Renal pelvis (tissue), 4 donors: ENCODE data around the gene NOTCH4. TPM values are rescaled to one million over a fixed set of nuclear protein-coding genes. Genes with fewer than 3 reads are reported as not detected.
A peak's percentile ranks its signal among the peaks of the same experiment; 100 is the strongest.
"Not testable (repeated sequence)": the region's sequence is repeated elsewhere in the genome, so short reads cannot be mapped to it uniquely, and the experiment has no call there.

Experiments
- DNase-seq: peaks from one replicate; pipeline ENCODE4 v3.0.0-alpha.2; 2013
- polyA plus RNA-seq, 3 donors: library from polyadenylated mRNA; unstranded; fragments of 120-200 nt; gene quantifications; one replicate each; pipeline ENCODE4 v1.2.1, GENCODE V29; 2013; ENCODE audit not compliant: insufficient read length in 3 of 3

Gene NOTCH4
- polyA plus RNA-seq, 3 donors: 17.4 to 30.0 (median 24.5) TPM

DNA sequence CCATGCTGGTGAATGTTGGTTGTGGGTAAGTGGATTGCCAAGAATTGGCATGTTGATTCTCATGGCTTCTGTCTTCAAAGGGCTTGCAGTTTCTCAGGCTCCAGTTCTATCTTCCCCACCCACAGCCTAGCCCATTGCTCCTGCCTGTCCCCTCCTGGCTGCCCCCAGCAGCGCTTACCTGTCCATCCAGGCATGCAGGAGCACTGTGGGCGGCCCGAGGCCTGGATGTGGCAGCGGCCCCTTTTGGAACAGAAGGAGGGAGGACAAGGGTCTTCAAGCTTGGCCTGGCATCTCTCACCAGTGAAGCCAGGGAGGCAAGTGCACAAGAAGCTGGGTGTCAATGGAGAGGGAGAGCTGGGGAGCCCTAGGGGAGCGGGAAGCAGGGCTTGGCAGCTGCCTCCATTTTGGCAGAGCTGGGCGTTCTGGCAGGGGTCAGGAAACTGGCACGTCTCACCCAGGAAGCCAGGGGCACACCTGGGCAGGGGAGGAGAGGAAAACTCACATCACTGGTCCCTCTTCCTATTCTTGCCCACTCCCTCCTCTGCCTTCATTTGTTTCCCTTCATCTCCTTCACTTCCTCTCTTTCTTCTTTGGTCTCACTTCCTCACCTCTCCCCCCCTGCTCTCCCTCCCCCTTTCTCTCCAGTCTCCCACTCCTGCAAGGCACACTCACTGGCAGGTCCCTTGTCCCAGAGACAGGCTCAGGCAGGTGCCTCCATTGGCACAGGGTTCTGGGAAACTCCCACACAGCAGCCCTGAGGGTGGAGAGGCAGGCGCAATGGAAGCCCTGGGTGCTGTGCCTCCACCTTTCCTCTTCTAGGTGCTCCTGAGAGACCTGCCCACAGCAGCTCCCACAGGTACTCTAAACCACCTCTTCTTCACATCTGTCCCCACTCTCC, 1.3 kb downstream of the NOTCH4 start:
- no peak for DNase-seq

- no peak for DNase-seq
These were observed 3.8 kb downstream of the NOTCH4 start for GRCh38 chr6:32220021-32220420.

GRCh38 chr6:32218167-32218566, 5.7 kb downstream of the NOTCH4 start:
- DNase-seq: no peak

DNA sequence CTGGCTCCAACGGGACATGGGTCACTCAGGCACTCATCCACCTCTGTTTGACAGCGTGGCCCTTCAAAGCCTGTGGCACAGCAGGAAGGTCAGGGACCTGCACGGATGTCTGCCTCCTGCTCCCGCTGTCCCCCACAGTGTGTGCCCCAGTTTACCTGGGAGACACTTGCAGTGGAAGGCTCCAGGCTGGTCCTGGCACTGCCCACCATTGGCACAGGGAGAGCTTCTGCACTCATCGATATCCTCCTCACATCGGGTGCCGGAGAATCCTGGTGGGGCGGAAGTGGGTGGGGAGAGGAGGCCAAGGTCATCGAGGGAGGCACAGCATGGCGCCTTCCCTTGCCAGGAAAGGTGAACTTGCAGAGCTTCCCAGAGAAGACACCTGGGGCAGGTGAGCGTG, 6.9 kb downstream of the NOTCH4 start:
- DNase-seq: no peak

DNA sequence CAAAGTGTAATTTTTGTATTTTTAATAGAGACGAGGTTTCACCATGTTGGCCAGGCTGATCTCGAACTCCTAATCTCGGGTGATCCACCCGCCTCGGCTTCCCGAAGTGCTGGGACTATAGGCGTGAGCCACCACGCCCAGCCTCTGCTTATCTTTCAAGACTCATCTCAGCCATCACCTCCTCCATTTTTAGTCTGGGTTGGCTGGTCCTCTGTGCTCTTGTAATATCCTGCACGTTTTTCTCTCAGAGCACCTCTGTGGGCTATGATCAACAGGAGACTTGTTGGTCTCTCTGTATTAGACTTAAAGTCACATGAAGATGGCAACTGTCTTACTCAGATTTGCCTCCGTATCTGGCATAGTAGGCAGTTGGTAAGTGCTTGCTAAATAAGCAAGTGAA, 7.6 kb downstream of the NOTCH4 start:
- no peak for DNase-seq

- no peak for DNase-seq
These were observed 8.2 kb downstream of the NOTCH4 start for GRCh38 chr6:32215617-32216016.

- DNase-seq: no peak
These were observed 9.7 kb downstream of the NOTCH4 start for GRCh38 chr6:32214126-32214525.

DNA sequence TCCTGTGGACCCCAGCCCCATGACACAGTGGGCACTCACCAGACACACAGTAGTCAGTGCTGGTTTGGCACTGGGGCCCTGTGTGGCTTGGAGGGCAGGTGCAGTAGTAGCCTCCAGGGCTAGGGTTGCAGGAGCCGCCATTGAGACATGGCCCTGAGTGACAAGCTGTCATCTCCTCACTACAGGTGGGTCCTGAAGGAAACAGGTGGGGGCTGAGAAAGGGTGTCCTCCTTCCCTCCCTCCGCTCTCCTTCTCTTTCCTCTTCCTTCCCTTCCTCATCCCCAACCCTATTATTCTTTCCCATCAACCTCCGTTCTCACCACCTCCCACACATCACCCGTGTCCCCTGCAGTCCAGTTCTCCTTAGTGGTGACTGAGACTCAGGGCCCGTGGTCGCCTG, 10.2 kb downstream of the NOTCH4 start:
- no peak for DNase-seq

DNA sequence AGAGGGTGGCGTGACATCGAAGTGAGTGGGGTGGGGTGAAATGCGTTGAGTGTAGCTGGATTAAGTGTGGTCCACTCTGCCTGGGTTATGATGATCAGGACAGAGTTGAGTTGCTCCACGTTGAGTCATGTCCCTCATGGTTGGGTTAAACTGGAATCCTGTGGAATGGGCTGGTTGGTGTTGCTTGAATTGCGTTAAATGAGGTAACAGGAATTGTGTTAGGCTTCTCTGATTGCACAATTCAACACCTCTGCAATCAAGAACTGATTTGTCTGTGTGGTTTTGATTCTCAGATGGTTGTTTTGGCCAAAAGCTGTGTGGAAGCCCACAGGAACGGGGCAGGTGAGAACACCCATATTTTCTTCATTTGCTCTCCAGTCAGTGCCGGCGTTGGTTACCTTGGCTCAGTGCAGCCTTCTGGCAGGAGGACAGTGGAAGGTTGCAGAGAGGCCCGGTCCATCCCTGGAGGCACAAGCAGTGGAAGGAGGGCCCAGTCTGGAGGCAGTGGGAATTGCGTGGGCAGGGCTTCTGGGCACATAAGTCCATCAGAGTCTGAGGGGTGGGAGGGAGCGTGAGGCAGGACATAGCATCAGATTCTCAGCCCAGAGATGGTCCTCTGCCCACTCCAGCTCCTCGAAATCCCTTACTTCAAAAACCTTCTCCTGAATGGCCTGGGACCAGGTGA, 11.6 kb downstream of the NOTCH4 start:
- no peak for DNase-seq

DNA sequence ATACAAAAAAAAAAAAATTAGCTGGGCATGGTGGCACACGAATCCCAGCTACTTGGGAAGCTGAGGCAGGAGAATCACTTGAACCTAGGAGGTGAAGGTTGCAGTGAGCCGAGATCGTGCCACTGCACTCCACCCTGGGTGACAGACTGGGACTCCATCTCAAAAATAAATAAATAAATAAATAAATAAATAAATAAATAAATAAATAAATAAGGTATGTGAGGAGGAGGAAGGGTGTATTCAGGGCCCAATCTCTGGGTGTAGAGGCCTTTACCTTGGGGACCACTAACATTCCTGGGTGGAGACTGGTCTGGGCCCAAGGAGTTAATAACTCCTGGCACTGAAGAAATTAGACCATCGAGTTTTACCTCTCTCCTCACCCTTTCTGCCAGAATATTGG, 12.4 kb downstream of the NOTCH4 start:
- not testable (repeated sequence) for DNase-seq

DNA sequence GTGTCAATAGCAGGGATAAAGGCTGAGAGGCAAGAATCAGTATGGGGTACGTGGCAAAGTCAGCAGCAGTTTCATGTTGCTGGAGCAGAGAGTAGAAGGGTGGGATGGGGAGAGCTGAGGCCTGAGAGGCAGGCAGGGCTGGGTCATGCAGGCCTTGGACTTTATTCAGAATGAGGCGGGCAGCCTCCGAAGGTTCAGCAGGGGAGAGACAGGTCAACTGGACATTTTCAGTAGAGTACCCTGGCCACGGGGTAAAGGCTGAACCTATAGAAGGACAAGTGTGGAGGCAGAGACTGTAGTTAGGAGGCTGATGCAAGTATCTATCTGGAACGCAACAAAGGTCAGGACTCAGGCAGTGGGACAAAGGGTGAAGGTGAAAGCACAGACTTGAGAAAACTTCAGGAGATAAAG, 13.7 kb downstream of the NOTCH4 start:
- DNase-seq: no peak

DNA sequence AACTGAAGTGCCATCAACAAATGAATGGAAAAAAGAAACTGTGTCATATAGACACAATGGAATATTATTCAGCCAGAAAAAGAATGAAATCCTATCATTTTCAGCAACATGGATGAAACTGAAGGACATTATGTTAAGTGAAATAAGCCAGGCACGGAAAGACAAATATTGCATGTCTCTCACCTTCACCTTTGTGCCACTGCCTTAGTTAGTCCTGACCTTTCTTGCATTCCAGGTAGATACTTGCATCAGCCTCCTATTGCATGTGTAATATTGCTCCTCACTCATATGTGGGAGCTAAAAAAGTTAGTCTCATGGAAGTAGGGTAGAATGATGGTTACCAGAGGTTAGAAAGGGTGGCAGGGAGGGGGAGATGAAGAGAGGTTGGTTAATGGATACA, 14.9 kb downstream of the NOTCH4 start:
- DNase-seq: no peak

DNA sequence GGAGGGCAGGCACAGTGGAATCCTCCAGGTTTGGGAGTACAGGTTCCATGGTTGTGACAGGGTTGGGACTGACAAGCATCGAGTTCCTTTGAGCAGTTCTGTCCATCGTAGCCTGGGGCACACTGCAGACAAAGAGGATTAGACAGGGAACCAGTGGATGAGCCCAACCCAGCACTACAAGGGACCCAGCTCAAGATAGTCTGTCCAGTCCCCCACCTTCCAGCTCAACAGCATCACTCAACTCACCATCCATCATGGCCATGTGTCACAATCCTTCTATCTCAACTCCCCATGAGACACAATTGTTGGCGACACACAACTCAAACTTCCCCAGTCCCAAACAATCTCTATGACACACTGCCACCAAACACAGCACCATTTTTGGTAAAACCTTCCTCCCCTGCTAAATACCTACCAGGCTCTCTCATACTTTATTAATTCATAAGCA, 19.6 kb downstream of the NOTCH4 start:
- no peak for DNase-seq

DNA sequence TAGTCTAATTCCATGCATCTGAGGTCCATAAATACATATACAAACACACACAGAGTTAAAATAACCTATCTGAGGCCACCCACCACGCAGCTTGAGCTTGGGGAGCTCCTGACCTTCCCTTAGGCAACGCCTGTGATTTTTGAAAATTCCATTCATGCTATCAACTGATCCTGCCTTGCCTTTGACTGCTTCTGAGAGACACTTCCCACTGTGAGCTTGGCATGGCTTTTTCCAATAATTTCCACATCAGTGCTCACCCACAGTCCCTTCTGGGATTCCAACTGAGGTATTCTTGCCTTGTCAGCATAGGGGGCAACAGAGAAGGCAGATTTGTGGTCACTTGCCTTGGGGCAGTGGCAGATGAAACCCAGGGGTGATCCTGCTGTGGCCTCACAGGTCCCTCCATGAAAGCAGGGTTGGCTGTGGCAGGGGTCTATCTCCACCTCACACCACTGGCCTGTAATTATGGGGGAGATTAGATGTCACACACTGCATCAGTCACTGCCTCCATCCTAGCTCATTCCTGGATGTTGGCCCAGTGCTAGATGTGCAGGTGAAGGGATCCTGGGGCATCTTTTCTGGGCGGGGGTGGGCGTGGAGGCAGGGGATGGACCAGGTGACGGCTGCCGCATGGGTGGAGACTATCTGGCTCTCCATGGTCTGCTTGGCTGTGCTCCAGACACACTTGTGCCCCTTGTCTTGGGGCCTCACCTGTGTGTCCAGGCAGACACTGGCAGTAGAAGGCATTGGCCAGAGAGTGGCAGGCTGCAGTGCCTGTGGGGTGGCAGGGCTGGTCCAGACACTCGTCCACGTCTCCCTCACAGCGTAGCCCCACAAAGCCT, 20.2 kb downstream of the NOTCH4 start:
- no peak for DNase-seq

- DNase-seq: no peak
These were observed 21.7 kb downstream of the NOTCH4 start for GRCh38 chr6:32202186-32202585.

DNA sequence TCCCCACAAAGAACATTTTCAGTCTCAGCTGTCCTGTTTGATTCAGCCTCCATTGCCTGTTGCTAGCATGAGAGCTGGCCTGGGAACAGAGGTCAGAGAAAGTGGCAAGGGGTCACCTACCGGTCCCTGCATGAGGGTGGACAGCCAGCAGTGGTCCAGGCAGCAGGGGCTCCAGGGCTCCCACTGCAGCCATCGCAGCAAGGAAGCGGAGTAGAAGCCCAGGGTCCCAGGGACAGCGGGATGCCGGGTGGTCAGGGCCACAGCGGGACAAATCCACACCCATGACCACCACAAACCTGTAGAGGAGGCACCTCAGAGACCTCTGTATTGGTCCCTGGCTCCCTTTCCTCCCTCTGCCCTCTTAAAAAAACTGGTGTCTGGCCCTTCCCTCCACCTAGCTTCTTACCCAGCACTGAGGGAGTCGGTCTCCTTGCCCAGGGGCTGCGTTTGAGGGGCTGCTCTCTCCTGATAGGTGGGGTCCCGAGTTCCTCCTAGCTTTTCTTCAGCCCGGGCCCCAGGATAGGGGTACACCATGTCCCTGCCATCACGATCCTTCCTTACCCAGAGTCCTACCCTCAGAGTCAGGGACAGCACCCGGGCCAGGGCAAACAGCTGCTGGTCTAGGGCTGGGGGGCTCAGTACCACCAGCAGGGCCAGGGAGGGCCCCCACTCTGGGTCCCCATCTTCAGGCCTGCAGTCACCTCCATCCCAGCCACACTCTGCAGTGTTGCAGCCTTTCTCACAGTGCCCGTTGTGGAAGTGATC, 23.0 kb downstream of the NOTCH4 start:
- no peak for DNase-seq

DNA sequence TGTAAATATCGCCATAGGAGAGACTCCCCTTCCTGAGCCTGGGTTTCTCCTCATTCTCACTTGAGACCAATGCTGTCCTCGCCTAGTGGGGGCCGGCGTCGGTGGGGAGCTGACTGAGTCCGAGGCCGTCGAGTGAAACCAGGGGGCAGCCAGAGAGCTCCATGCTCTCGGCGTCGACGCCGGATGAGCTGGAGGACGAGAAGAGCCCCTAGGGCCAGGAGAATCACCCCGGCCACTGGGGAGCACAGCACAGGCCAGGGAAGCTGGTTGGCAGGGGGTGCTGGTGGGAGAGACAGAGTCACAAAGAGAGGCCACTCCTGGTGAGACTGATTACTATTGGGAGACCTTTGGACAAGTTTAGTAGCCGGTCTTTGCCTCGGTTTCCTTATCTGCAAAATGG, 25.0 kb downstream of the NOTCH4 start:
- no peak for DNase-seq

DNA sequence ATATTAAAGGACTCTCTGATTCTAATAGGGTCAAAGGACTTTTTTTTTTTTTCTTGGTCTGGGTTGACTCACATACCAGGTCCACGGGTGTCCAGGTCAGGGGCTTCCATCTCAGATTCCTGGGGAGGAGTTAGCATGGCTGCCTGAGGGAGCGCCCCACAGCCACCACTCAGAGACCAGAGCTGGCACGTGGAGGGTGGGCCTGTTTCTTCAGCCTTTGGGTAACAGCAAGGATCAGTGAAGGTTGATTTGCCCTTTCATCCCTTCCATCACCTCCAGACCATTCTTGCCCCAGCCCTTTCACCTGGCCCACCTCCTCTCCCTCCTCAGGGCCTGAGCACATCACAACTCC, 25.5 kb downstream of the NOTCH4 start:
- no peak for DNase-seq

GRCh38 chr6:32196682-32197616, 26.9 kb downstream of the NOTCH4 start:
- DNase-seq: no peak

DNA sequence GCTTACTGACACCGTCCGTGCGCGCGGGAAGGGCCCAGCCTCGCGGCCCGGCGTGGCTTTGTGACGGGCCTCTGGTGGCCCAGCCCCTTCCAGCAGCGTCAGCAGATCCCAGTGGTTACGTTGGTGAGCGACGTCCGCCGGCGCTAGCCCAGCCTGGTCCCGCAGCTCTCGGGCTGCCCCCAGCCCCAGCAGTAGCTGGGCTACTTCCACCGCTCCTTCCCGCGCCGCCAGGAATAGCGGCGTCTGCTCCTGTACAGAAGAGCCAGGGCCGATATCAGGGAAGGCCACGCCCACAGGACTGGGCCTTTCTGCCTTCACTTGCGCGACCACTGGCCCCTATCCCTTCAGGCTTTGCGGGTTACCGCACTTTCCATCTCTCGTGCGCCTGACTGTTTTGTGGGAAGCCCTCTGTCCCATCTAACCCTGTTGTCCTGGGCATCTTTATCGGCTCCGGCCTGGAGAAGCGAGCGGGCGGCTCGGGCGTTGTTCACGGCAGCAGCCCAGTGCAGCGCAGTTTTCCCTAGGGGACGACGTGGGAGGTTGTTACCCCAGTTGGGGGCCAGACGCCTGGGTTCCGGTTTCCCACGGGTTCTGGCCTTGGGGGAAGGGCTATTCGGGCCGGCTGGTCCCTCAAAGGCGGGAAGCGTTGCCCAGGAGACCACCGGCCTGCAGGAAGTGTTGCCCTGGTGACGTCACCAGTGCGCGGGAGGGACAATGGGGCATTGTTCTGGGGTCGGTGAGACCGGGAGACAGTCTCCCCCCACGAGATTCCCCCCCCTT, 27.8 kb downstream of the NOTCH4 start:
- DNase-seq: peak; percentile 95
